Measurements from ENCODE around the gene AK5.

GRCh38 chr1:77540501-77541161 is 258.8 kb downstream of the AK5 start:
- no peak for TF ChIP-seq POLR2A (IDR thresholded peaks at IDR 0.05)
- TF ChIP-seq CTCF (IDR thresholded peaks at IDR 0.05): no peak
- no peak for TF ChIP-seq EP300 (IDR thresholded peaks at IDR 0.05)

All from tibial nerve (tissue), 4 donors.